Measurements from ENCODE around the gene RGS12.

RGS12 gene

DNA sequence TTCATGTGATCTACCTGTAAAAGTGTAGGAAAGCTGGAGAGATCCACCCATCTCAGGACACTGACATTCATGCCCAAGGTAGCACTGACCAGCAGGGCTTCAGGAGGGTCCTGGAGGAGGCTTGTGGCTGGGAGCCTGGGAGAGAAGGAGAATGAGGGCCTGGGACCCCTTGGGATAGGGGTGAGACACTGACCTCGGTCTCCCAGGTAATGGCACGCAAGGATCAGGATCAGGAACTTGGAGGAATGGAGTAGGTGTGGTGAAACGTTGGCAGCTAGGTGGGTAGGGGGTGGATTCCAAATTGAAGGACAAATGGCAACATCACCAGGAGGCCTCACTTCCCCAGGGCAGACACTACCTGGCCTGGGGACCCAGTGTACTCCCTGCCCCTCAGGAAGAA, 12.4 kb upstream of the RGS12 start:
- DNase-seq = peak; percentile 26

DNA sequence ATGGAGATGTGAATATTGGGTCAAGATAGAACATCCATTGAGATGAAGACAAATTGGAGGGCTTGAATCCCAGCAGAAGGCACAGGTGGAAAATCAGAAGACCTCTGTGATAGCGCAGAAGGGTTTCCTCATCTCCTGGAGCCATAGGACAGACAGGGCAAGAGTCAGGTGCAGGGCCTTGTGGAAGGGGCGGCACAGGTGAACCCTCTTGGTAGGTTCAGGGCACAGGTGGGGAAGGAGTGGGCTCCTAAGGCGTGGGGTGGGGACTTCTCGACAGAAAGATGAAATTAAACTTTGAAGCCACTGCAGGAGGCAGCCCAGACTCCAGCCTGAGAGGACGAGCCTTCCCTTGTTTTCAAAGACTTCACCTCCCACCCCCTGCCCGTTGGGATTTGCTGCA, 9.3 kb upstream of the RGS12 start:
- peak; percentile 26 for DNase-seq

DNA sequence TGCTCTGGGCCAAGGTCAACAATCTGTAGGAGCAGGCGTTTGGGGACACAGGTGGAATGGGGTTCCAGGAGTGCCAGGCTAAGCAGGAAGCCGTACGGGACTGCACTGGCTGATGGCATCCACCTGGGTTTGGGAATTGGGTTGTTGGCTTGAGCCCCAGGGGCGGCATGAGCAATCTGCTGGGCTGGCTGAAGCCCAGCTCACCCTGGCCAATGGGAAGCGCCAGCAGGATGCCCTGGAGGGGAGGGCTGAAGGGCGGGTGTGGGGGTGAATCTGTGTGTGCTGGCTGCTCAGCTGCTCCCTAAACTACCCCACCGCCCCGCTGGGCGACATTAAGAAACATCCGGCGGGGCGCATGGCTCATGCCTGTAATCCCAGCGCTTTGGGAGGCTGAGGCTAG, 8.9 kb upstream of the RGS12 start:
- DNase-seq = peak; percentile 17

DNA sequence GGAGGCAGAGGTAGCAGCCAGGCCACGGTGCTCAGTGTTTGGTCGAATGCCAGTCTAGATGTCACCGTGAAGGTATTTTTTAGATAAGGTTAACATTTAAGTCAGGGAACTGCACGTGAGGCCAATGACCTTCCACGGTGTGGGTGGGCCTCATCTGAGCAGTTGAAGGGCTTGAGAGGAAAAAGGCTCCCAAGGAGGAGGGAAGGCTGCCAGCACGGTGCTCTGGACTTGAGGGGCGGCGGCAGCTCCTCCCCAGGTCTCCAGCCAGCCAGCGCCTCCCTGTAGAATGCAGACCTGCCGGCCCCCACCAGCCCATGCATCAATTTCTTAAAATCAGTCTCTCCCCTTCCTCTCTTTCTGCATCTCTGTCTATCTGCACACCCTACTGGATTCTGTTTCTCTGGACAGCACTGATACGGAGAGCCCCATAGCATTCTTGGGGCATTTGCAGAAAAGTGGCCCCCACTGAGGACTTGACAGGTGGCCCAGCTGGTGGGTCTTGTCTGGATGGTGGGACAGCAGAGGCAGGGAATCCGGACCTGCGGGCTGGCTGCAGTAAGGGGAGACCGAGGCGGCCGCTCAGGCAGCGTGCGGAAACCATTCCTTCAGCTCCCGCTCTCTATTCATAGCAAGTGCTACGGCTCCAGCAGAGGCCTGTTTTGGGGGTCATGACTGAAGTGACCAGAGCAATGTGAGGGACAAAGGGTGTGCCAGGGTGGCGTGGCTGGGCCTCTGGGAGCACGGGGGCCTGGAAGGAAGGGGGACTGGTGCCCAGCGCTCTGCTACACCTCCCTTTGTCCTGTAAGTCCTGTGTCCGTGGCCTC, 7.9 kb upstream of the RGS12 start:
- peak; percentile 49 for DNase-seq

DNA sequence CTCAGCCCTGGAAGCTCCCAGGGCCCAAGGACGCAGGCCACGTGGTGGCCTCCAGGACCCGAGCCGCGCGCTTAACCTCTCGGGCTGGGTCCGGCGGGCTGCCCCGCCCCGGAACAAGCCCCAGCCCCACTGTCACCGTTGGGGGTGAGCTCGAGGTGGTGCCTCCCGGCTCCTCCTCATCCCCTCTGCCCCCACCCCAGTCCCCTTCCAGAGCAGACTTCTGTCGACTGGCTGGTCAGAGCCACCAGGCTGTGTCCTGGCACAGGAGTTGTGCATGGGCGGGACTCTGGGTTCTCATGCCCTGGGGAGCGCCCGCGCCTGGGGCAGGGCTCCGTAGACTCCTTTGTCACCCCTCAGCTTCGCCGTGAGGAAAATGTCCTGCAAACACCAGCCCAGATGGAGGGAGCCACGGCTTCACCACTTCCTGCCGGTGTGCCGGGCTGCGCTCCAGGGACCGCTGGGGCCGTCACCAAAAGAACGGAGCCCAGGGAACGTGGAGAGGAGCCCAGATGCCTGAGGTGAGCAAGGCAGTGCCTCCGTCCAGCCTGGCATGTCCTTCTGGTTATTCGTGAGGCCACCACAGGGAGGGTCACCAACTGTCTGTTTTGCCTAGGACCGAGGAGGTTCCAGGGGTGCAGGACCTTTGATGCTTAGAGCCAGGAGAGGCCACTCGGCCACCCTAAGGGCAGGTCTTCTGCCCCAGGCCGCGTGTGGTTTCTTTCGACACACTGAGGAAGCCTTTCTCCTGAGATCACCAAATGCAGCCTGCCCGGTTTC, 7.1 kb upstream of the RGS12 start:
- DNase-seq = peak; percentile 53

DNA sequence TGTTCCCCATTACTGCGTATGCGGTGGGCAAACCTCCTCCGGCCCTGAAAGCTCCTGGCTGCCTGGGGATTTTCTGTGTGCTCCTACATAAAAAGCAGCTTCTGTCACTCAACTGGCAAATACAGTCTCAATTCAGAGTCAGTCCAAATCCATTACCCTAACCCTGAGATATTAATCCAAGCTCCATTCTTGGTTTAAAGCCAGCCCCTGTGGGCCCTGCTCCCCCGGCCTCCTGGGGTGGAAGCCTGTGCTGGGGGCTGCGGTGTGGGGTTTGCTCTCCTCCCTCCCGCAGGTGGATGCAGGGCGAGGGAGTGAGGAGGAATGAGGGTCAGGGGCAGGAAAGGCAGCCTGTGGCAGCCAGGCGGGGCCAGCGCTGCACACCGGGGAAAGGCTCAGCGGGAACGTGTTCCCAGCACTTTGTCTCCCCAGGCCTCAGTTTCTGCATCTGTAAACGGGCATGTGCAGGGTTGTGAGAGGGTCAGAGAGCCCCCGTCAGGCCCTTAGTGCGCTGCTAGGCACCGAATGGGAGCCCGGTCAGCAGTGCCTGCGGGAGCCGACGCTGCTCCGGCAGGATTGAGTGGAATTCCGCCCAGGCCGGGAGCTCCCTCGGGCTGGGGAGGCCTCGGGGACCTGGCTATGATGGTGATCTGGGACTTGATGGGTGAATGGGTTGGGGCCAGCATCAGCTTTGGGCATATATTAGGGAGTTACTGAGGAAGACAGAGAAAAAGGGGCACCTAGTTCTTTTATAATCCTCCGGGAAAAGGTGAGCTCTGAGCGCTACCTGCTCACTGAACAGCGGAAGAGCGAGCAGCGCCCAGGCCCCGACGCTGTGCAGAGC, 6.3 kb upstream of the RGS12 start:
- DNase-seq = peak; percentile 21

DNA sequence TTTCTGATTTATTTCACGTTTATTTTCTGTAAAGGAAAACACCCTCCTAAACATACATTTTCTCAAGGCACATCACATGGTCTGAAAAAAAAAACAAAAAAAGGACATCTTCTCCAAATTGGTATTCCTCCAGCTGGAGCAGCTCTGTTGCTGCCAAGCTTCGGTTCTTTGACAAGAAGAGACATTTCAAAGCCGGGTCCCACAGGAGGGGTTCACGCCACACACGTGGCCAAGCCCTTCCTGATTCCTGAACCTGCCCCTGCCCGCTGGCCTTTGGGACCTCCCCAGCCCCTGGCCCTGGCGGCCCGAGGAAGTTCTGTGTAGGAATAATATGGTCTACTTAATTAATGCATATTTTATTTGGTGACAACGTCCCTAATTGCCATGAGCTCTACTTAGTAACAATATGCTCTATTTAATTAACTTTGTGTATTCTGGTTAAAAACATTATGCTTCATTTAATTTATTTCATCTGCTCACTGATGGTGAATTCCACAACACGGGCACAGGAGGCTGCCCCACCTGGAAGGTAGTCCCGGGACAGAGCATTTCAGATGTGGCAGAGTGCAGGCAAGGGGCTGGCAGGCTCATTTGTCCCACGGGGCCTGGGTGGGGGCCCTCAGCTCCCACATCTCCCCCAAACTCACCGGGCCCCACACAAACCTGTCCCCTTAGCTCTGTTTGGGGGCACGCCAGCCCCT, 5.4 kb upstream of the RGS12 start:
- peak; percentile 15 for DNase-seq

DNA sequence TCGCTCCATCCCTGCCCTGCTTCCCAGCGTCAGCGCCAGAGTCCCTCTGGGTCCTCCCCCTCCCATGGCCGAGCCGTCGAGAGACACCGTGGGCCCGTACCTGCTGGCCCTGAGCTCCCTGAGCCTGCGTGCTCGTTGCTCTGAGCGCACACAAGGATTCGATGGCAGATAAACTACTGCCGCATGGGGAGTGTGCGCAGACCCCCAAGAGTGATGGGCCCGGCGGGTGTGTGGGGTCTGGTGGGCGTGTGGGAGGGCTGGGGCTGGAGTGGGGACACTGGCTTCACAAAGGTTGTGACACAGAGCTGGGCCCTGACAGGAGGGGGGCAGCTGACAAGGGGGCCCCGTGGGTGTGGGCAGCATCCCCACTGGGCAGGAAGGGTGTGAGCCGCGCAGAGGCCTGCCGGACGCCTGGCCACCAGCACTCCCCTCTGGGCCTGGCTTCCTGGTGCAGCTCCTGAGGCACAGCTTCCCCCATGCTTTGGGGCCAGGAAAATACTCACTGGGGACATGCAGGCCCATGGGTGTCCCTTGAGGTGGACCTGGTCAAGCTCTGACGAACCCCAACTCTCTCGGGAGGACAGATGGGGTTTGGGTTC, 4.8 kb upstream of the RGS12 start:
- DNase-seq = peak; percentile 47

DNA sequence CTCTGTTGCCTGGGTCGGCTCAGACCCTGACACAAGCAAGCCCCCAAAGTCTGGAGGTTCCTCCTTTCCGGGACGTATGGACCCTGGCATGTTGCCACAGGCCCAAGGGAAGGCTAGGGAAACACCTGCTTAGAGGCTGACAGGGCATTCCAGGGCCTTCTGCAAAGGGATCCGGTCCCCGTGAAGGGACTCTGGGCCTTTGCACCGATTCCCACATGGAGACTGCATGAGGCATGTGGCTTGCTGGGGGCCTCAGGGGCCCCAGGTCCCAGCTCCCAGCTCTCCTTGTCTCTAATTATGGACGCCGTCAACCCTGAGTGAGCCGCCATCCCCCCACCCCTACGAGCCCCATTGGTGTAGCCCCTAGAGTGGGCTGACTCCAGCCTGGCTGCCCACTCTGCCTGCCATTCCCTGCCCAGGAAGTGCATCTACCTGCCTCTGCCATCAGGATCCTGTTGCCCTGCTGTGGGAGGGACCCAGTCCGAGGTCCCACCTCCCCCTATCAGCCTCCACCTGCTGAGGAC, 4.2 kb upstream of the RGS12 start:
- DNase-seq = peak; percentile 45

DNA sequence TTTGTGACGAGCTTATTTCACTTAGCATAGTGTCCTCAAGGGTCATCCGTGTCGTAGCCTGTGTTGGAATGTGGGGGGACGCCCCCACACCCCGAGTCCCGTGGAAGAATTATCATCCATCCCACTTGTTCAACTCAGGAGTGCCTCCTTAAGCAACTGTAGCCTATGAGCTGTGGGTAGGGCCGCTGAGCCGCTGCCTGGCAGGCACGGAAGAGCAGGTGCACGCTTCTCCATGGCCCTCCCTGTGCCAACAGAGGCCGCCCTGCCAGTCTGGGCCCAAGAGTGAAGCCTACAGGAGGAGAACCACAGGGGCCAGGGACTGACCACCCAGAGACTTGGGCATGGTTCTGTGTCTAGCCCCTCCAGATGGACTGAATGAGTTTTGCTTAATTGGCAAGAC, 2.3 kb upstream of the RGS12 start:
- peak; percentile 45 for DNase-seq

DNA sequence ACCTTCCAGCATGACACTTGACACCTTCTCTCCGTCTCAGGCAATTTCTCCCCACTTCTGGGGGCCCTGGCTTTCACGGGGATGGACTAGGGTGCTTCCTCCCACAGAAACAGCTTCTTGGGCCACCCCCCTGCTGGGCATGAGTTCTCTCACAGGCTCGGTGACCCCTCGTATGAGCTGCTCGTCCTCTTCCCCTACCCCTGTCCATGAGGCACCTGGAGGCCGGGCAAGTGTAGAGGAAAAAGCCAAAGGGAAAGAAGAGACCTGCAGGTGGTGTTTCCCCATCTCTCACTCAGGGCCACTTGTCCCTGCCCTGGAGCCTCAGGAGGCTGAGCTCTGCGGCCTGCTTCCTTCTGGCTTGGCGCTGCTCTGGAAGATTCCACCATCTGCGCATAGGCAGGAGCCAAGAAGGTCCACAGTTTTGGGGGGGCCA, 1.9 kb upstream of the RGS12 start:
- DNase-seq = no peak

DNA sequence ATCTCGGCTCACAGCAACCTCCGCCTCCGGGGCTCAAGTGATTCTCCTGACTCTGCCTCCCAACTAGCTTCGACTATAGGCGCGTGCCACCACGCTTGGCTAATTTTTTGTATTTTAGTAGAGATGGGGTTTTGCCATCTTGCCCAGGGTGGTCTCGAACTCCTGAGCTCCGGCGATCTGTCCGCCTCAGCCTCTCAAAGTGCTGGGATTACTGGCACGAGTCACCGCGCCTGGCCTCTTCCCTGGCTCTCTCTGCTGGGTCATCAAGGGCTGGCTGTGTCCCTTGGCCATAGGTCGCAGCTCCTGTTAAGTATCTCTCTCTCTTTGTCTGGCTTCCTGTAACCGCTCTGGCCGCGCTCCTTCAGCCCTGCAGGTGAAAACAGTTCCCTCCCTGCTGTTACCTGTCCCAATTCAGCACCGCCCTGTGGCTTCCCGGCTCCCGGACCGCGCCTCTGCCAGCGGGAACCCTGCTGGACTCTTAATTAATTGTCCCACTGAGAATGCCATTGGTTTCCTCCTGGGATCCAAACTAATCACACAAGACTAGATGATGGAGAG, 1.3 kb upstream of the RGS12 start:
- DNase-seq = no peak

DNA sequence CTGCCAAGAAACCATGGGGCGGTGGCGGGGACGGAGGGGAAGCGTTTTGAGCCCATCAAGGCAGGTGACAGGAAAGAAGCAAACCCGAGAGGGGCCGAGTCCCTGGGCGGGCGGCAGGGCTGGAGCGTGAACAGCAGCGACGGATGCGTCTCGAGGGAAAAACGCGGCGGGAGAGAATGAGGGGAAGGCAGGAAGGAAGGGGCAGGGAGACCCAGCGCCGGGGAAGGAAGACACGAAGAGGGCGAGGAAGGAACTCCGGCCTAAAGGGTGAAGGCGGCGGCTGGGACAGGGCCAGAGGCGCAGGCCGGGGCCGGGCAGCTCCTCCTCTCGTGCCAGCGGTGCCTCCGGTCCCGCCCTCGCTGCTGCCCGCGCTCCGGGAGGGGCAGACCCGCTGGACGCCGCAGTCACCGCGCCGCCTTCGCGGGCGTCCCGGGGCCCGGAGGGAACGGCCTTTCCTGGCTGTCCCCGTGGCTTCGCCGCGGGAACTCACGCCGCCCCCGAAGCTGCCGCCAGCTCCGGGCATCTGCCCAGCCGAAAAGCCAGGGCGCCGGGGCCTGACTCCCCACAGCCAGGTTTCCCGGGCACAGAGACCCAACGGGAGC, 751 bp upstream of the RGS12 start:
- peak; percentile 71 for DNase-seq

DNA sequence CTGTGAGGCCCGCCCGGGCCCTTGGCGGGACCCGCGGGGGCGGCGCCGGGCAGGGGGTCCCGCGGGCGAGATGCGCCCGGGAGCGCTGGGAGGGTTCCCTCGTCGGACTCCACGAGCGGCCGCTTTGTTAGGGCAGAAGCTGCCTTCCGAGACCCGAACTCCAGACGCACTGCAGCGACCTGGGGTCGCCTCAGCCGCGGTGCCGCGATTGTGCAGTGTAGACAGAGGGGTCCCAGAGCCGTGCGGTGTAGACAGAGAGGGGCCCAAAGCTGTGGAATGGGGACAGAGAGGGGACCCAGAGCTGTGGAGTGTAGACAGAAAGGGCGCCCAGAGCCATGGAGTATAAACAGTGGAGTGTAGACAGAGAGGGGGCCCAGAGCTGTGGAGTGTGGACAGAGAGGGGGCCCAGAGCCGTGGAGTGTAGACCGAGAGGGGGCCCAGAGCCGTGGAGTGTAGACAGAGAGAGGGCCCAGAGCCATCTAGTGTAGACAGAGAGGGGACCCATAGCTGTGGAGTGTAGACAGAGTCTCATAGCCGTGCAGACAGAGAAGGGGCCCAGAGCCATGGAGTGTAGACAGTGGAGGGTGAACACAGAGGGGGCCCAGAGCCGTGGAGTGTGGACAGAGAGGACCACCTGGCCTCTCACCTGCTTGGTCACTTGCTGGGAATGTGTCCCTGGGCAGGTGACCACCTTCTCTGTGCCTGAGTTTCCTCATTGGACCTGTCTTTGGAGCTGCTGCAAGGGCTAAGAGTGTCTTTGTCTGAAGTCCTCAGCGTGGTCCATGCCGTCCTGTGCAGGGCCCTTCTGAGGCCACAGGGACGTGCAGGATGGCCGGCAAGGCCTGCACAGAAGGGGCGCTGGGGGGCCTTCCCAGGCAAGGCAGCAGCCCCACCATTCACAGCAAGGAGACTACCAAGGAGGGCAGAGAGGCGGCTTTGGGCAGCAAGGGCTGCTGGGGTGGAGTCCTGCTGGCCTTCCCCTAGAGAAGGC, 875 bp downstream of the RGS12 start:
- peak; percentile 70 for DNase-seq

DNA sequence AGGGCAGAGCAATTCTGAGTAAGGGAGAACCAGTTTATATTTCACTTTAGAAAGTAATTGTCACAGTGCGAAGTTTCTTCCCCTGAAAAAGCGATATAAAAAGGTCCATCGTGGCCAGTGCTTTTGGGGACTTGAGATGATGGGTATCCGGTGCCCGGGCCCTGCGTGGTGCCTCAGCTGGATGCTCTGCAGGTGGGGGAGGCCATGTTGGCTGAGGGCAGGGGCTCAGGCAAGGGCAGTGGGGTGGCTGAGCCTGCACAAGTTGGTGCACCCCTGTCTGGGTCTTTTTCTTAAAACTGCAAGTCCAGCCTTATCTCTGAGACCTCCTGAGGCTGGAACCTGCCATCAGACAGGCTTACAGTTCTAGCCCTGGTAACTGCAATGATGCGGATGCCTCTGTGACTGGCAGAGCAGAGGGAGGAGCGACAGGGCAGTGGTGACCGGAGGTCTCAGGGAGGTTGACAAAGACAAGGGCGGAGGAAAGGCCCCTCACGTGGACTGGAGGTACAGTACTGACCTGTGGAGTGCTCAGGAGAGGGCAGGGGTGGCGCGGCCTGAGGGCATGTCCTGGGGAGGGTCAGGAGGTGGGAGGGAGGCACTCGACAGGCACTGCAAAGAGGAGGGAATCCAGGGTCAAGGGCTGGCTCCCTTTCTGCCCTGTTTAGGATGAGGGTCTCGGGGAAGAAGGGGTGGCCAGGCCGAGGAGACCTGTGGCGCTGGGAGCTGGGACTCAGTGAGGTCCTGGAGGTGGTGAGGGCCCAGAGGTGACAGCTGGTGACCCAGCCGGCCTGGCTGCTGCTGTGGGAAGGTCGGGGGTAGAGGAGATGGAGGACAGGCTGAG, 1.8 kb downstream of the RGS12 start:
- DNase-seq = peak; percentile 57

DNA sequence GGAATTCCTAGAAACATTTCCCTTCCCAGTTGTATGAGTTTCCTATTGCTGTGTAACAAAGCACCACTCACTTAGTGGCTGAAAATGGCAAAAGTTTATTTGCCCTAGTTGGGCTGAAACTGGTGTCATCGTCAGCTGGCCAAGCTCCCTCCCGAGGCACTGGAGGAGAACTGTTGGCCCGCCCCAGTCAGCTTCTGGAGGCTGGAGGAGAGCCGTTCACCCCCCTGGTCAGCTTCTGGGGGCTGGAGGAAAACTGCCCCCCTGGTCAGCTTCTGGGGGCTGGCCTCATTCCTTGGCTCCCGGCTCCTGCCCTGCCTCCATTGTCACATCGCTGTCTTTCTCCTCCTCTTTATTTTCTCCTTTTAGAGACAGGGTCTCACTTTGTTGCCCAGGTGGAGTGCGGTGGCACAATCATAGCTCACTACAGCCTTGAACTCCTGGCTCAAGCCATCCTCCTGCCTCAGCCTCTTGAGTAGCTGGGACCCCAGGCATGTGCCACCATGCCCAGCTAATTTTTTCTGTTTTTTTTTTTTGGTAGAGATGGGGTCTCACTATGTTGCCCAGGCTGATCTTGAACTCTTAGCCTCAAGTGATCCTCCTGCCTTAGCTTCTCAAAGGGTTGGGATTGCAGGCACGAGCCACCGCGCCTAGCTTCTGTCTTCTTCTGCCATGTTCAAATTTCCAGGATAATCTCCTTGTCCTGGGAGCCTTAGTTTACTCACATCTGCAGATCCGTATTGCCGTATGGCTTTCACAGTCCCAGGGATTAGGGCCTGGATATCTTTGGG, 3.2 kb downstream of the RGS12 start:
- peak; percentile 47 for DNase-seq

DNA sequence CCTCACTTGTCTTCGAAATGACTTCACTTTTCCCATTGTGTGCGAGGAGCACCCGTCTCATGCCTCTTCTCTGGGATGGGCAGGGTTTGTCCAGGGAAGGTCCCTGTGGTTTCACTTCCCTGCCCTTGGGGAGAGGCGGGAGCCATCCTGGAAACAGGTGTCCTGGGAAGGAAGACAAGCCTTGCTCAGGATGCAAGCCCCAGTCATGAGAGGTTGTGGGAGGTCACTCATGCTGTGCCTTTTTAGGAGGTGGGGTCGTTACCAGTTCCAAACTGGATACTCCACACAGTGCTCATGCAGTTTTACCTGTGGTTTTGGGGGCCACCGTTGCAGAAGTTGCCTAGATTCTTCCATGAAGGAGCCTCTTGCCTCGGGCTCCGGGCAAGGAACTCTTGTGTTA, 3.8 kb downstream of the RGS12 start:
- peak; percentile 48 for DNase-seq

Measured in activated CD8-positive, alpha-beta memory T cell treated with anti-CD3 and anti-CD28 coated beads for 24 hours (primary cell).